Left hindlimb (tissue), 1 donor: ENCODE results near the gene SPC25.
"Not testable (repeated sequence)": the region's sequence is repeated elsewhere in the genome, so short reads cannot be mapped to it uniquely, and the experiment has no call there.

Source experiments
- DNase-seq: peaks from one replicate; pipeline ENCODE4 v3.0.0-alpha.2; 2018

Gene SPC25

GRCh38 chr2:168901003-168901402 is 10.8 kb upstream of the SPC25 start, which contains the start of gene G6PC2:
Gene G6PC2 (plus strand): TSS chr2:168901291. CDS start chr2:168901332, 41 bp downstream.
- DNase-seq = no peak

- no peak for DNase-seq
Observed at GRCh38 chr2:168897449-168897848, 7.2 kb upstream of the SPC25 start.

- DNase-seq = no peak
Observed at GRCh38 chr2:168896783-168897182, 6.6 kb upstream of the SPC25 start.

- no peak for DNase-seq
Observed at GRCh38 chr2:168895771-168896170, 5.5 kb upstream of the SPC25 start.

- no peak for DNase-seq
Observed at GRCh38 chr2:168894720-168895119, 4.5 kb upstream of the SPC25 start.

- DNase-seq = no peak
Observed at GRCh38 chr2:168894101-168894500, 3.9 kb upstream of the SPC25 start.

- no peak for DNase-seq
Observed at GRCh38 chr2:168892327-168892726, 2.1 kb upstream of the SPC25 start.

GRCh38 chr2:168889635-168890005 is 610 bp downstream of the SPC25 start:
- DNase-seq = no peak

GRCh38 chr2:168884975-168885374 is 5.3 kb downstream of the SPC25 start:
- no peak for DNase-seq

GRCh38 chr2:168882163-168882562 is 8.1 kb downstream of the SPC25 start:
- DNase-seq = not testable (repeated sequence)

- DNase-seq = no peak
Observed at GRCh38 chr2:168874368-168875054, 15.7 kb downstream of the SPC25 start.

GRCh38 chr2:168870824-168871223 is 19.4 kb downstream of the SPC25 start:
- DNase-seq = not testable (repeated sequence)

- DNase-seq = not testable (repeated sequence)
Observed at GRCh38 chr2:168870369-168870768, 19.9 kb downstream of the SPC25 start.

- not testable (repeated sequence) for DNase-seq
Observed at GRCh38 chr2:168867164-168867563, 23.1 kb downstream of the SPC25 start.

GRCh38 chr2:168858146-168858545 is 32.1 kb downstream of the SPC25 start:
- no peak for DNase-seq

GRCh38 chr2:168855601-168856000 is 34.6 kb downstream of the SPC25 start:
- DNase-seq = no peak

GRCh38 chr2:168854651-168855050 is 35.6 kb downstream of the SPC25 start:
- no peak for DNase-seq

GRCh38 chr2:168853471-168853870 is 36.8 kb downstream of the SPC25 start:
- DNase-seq = no peak

GRCh38 chr2:168852481-168852880 is 37.7 kb downstream of the SPC25 start:
- no peak for DNase-seq

GRCh38 chr2:168851674-168852320 is 38.4 kb downstream of the SPC25 start:
- DNase-seq = no peak

- DNase-seq = no peak
Observed at GRCh38 chr2:168850846-168851245, 39.4 kb downstream of the SPC25 start.

GRCh38 chr2:168849610-168850009 is 40.6 kb downstream of the SPC25 start:
- DNase-seq = peak; percentile 32

GRCh38 chr2:168848225-168848624 is 42.0 kb downstream of the SPC25 start:
- no peak for DNase-seq

GRCh38 chr2:168843253-168843652 is 47.0 kb downstream of the SPC25 start:
- no peak for DNase-seq

GRCh38 chr2:168841445-168841844 is 48.8 kb downstream of the SPC25 start:
- no peak for DNase-seq
